ENCODE measurements around the gene MAP6.

Gene MAP6

DNA sequence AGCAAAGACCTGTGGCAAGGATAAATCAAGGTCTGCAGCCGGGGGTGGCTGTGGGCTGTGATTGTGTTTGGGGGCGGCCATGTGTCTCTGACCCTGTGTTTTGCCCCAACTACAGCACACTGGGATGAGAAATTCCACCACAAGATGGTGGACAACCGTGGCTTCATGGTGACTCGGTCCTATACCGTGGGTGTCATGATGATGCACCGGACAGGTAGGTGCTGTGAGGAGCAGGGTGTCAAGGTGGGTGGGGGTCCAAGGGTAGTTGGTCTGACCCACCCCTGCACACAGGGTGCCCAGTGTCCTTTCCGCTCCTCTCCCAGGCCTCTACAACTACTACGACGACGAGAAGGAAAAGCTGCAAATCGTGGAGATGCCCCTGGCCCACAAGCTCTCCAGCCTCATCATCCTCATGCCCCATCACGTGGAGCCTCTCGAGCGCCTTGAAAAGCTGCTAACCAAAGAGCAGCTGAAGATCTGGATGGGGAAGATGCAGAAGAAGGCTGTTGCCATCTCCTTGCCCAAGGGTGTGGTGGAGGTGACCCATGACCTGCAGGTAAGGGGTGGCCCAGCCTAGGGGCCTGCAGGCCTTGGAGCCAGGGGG lies 100.1 kb downstream of the MAP6 start:
- Mint-ChIP-seq H3K4me1 (ENCODE audit: low read depth) (peaks cover 22% of the 10 kb centered on the region), H3K36me3 (ENCODE audit: low read depth) (peaks cover 64% of the 10 kb centered on the region), H3K27me3 (no peaks in the 10 kb centered on the region), H3K4me3 (no peak overlapping the region), H3K27ac (no peak overlapping the region), H3K9me3 (no peaks in the 10 kb centered on the region)
- no peak for DNase-seq

DNA sequence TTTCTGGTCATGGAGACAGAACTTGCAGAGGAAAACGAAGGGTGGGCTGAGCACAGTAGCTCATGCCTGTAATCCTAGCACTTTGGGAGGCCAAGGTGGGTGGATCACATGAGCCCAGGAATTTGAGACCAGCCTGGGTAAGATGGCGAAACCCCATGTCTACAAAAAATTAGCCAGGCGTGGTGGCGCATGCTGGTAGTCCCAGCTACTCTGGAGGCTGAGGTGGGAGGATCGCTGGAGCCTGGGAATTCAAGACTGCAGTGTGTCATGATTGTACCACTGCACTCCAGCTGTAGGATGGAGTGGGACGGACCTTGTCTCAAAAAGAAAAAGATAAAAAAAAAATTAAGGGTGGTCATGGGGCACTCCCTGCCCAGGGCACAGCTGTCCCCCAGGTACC lies 100.9 kb downstream of the MAP6 start:
- Mint-ChIP-seq H3K27me3 (no peaks in the 10 kb centered on the region), H3K27ac (peak overlapping the region; percentile 59), H3K36me3 (ENCODE audit: low read depth) (peaks cover 63% of the 10 kb centered on the region), H3K9me3 (no peaks in the 10 kb centered on the region), H3K4me1 (ENCODE audit: low read depth) (peaks cover 29% of the 10 kb centered on the region), H3K4me3 (no peak overlapping the region)
- no peak for DNase-seq

DNA sequence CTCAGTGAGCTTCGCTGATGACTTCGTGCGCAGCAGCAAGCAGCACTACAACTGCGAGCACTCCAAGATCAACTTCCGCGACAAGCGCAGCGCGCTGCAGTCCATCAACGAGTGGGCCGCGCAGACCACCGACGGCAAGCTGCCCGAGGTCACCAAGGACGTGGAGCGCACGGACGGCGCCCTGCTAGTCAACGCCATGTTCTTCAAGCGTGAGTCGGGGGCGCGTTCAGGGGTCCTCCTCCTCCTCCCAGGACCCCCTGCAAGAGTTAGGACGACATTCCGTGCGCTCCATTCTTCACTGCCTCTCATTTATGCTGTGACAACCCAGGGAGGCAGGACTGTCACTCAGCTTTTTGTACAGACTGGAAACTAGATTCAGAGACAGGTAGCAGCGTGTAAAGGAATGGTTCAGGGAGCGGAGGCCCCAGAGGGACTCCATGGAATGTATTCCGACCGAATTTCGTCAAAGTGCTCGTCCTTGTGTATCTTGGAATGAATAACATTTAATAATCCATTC lies 102.0 kb downstream of the MAP6 start:
- Mint-ChIP-seq H3K36me3 (ENCODE audit: low read depth) (peaks cover 59% of the 10 kb centered on the region), H3K9me3 (no peaks in the 10 kb centered on the region), H3K4me3 (no peak overlapping the region), H3K27me3 (no peaks in the 10 kb centered on the region), H3K4me1 (ENCODE audit: low read depth) (peaks cover 36% of the 10 kb centered on the region), H3K27ac (peak overlapping the region; percentile 22)
- no peak for DNase-seq

DNA sequence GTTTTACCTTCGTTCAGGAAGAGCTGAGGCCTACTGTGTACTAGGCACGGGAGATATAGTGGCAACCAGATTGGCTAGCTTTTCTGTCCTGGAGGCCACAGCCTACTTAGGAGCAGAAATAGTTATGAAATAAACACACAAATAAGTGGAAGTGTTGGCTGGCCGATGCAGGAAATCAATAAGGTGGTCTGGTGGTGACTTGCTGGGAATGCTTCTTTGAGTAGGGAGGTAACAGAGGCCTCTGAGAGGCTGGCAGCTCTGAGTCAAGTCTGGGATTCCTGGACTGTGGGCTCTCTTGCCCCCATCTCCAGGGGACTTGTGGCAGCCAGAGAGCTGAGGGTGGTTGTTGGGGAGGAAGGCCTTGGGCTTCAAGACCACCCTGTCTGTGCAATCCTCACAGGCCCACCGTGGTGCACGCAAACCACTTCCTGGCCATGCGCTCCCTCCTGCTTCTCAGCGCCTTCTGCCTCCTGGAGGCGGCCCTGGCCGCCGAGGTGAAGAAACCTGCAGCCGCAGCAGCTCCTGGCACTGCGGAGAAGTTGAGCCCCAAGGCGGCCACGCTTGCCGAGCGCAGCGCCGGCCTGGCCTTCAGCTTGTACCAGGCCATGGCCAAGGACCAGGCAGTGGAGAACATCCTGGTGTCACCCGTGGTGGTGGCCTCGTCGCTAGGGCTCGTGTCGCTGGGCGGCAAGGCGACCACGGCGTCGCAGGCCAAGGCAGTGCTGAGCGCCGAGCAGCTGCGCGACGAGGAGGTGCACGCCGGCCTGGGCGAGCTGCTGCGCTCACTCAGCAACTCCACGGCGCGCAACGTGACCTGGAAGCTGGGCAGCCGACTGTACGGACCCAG lies 102.7 kb downstream of the MAP6 start:
- Mint-ChIP-seq H3K27me3 (no peaks in the 10 kb centered on the region), H3K9me3 (no peaks in the 10 kb centered on the region), H3K4me1 (ENCODE audit: low read depth) (peaks cover 42% of the 10 kb centered on the region), H3K36me3 (ENCODE audit: low read depth) (peaks cover 53% of the 10 kb centered on the region), H3K27ac (peak overlapping the region; percentile 62), H3K4me3 (no peak overlapping the region)
- no peak for DNase-seq

DNA sequence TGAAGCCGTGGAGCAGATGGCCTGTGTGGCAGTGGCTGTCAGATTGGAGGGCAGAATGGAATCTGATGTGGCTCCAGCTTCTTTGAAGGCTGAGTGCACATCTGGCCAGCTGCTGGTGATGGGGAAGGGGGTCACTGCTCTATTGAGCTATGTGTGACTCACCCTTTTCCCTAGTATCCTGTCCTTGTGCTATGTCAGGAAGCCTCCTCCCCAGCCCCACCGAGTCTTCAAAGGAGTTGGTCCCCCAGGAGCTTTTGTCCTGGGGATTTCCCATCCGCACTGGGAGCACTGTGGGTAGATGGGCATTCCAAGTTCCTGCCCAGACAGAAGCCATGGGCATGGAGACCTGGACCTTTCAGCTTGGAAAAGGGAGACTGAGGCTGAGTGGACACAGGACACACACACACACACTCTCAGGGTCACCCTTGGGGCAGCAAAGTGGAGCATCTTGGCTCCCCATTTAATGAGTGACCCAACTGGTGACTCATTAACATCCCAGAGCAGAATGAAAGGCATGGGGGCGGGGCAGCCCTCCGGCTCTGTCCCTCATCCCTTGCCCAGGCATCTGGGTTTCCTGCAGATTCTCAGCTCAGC lies 103.5 kb downstream of the MAP6 start:
- Mint-ChIP-seq H3K4me1 (ENCODE audit: low read depth) (peaks cover 48% of the 10 kb centered on the region), H3K27ac (peak overlapping the region; percentile 62), H3K4me3 (no peak overlapping the region), H3K36me3 (ENCODE audit: low read depth) (peaks cover 46% of the 10 kb centered on the region), H3K27me3 (no peaks in the 10 kb centered on the region), H3K9me3 (no peaks in the 10 kb centered on the region)
- no peak for DNase-seq

DNA sequence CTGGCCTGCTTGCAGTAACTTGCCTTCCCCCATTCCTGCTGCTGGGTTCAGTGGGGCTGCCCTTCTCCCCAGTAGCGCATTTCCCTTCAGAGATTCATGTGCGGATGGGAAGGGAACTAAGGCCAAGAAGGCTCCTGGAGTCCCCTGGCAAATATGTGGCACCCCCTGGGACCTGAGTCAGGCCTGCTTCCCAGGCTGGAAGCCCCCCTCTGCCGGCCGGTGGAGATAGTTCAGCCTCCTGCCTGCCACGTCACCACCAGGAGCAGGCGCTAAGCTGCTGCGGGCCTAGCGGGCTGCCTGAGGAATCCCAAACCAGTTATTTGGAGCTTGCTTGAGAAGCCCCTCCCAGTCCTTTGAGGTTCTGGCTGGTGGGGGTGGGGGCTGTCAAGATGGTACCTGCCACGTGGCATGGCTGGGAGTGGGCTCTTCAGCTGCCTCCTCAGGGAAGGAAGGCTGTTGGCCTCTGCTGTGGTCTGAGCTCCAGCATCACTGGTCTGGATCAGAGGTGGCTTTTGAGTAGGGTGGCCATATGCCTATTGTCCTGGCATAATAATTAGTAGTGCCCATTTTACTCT lies 104.8 kb downstream of the MAP6 start:
- Mint-ChIP-seq H3K4me3 (peak overlapping the region; percentile 88), H3K9me3 (no peaks in the 10 kb centered on the region), H3K27ac (peak overlapping the region; percentile 95), H3K4me1 (ENCODE audit: low read depth) (peaks cover 48% of the 10 kb centered on the region), H3K36me3 (ENCODE audit: low read depth) (peaks cover 37% of the 10 kb centered on the region), H3K27me3 (no peaks in the 10 kb centered on the region)
- no peak for DNase-seq

DNA sequence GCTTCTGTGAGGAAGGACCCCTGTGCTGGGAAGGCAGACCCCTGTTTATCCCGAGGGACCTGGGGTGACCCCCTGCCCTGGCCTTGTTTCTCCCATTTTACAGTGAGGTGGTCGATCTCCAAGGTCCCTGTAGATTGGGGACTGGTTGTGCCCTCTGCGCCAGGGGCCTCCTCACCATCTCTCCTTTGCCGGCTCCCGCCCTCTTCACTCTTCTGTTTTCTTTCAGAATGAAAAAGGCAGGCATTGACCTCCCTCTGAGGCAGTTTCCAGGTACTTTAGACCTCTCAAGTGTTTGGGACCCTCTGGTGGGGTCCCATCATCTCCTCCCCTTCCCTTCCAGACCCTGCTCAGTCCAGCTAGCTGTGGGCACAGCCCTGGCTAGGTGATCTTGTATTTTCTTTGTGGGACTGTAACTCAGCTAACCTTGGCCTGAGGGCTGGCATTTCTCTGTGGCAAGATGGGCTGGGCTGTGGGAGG lies 105.3 kb downstream of the MAP6 start:
- DNase-seq, result no peak
- H3K36me3 Mint-ChIP-seq (ENCODE audit: low read depth), result peaks cover 31% of the 10 kb centered on the region
- no peaks in the 10 kb centered on the region for H3K9me3 Mint-ChIP-seq
- peak overlapping the region; percentile 88 for H3K4me3 Mint-ChIP-seq
- H3K4me1 Mint-ChIP-seq (ENCODE audit: low read depth), result peaks cover 48% of the 10 kb centered on the region
- H3K27me3 Mint-ChIP-seq, result no peaks in the 10 kb centered on the region
- peak overlapping the region; percentile 95 for H3K27ac Mint-ChIP-seq

DNA sequence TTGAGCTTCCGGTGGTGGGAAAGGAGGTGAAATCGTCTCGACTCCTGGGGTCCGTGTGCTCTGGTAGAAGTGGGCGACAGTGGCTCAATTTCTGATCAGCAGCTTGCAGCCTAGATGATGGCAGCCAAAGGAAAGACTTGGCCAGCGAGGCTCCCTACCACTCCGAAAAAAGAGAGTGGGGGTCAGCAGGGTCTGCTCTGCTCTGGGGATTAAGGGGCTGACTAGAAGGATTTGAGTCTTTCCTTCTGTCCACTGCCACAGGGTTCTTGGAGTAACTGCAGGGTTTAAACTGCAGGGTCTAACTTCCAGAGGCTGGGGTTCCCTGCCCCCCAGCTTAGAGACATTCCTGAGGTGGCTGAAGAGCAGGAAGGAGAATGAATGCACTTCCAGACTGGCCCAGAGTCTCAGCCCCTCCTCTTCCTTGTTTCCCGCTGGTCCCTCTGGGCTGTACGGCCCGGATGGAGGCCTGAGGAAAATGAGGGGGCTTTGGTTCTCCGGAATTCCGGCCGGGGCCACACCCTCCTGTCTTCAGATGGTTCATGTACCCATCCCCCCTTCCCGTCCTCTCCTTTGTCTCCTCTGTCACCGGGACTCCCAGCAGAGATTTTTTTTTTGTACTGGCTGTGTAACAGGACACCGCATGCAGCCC lies 105.9 kb downstream of the MAP6 start:
- peaks cover 26% of the 10 kb centered on the region for H3K36me3 Mint-ChIP-seq (ENCODE audit: low read depth)
- peaks cover 48% of the 10 kb centered on the region for H3K4me1 Mint-ChIP-seq (ENCODE audit: low read depth)
- no peaks in the 10 kb centered on the region for H3K9me3 Mint-ChIP-seq
- peak overlapping the region; percentile 95 for H3K27ac Mint-ChIP-seq
- peak overlapping the region; percentile 88 for H3K4me3 Mint-ChIP-seq
- H3K27me3 Mint-ChIP-seq, result no peaks in the 10 kb centered on the region
- DNase-seq, result peak; percentile 32

DNA sequence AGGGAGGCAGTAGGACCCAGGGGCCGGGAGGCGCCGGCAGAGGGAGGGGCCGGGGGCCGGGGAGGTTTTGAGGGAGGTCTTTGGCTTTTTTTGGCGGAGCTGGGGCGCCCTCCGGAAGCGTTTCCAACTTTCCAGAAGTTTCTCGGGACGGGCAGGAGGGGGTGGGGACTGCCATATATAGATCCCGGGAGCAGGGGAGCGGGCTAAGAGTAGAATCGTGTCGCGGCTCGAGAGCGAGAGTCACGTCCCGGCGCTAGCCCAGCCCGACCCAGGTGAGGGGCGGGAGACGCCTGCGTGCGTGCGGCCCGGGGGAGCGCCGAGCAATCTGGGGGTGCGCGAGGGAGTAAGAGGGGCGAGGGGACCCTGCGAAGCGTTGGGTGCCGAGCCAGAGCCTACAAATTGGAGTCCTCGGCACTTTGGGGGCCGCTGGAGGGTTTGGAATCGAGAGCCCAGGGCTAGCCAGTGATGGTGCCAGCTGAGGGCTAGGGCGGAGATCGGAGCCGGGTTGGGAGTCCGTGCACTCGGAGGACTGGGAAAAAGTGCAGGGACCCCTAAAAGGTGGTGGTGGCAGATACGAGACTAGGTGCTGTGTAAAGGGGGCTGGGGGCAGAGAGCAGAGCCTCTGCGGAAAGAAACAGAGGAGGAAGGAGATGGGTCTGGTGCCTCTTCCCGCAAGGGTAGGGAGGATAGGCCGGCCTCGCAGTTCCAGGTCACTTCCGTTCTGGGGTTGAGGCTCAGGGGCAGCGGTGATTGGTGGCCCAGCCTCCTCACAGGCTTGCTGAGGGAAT lies 106.6 kb downstream of the MAP6 start, which contains the start of gene SERPINH1:
Gene SERPINH1, plus strand, starts transcription at position 206 of the 788 bp plus-strand sequence. CDS start 4,097 bp downstream, outside the sequence.
- Mint-ChIP-seq H3K4me1 (ENCODE audit: low read depth) (peaks cover 47% of the 10 kb centered on the region), H3K4me3 (peak within 1 kb of the TSS; percentile 88), H3K27ac (peak within 1 kb of the TSS; percentile 95), H3K27me3 (no peaks in the 10 kb centered on the region), H3K9me3 (no peaks in the 10 kb centered on the region), H3K36me3 (ENCODE audit: low read depth) (peaks cover 19% of the 10 kb centered on the region)
- peak; percentile 81 for DNase-seq

DNA sequence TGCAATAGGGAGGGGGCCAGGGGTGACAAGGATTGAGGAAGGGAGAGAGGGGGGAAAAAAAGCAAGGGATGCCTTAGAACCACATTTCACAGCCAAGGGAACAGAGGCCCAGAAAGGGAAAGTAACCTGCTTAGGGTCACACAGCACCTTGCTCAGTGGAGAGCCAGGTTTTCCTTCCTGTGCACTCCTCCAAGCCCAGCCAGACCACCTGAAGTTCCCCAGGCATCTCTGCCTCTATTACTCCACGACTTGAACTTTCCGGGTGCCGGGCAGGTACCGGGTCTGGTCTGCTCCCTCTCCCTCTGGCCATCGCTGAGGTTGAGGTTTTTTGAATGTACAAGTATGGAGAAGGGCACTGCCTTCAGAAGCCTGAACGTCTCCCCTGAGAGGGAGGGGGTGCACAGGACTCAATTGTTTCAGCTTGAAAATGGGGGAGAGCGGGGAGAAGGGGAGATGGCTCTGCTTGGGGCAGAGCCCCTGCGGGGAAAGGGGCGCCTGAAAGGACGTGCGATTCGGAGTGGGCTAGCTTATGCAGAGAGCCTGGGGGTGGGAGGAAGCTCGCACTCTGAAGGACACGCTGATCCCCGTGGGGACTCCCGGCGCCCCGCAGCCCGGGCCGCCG lies 107.3 kb downstream of the MAP6 start:
- Mint-ChIP-seq H3K27me3 (no peaks in the 10 kb centered on the region), H3K4me3 (peak overlapping the region; percentile 88), H3K4me1 (ENCODE audit: low read depth) (peaks cover 47% of the 10 kb centered on the region), H3K36me3 (ENCODE audit: low read depth) (peaks cover 14% of the 10 kb centered on the region), H3K27ac (peak overlapping the region; percentile 95), H3K9me3 (no peaks in the 10 kb centered on the region)
- DNase-seq, result no peak

DNA sequence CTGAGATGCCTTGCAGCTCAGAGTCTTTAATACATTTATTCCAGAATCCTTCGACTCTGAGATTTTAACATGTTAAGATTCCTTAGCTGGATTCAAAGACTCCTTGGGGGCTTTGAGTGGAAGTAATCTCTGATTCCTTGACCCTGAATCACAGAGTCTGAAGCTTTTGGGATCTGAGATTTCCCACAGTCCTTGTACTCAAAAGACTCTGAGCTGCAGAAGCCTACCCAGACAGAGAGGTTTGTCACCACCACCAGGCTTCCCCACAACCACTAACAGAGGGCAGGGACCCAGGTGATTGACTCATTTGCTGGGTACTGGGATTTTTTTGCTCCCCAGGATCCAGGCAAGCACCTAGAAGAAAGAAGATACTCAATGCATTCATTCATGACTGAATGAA lies 108.2 kb downstream of the MAP6 start:
- H3K9me3 Mint-ChIP-seq, result no peaks in the 10 kb centered on the region
- peak overlapping the region; percentile 88 for H3K4me3 Mint-ChIP-seq
- H3K4me1 Mint-ChIP-seq (ENCODE audit: low read depth), result peaks cover 42% of the 10 kb centered on the region
- DNase-seq, result no peak
- peak overlapping the region; percentile 44 for H3K27ac Mint-ChIP-seq
- peaks cover 7% of the 10 kb centered on the region for H3K36me3 Mint-ChIP-seq (ENCODE audit: low read depth)
- no peaks in the 10 kb centered on the region for H3K27me3 Mint-ChIP-seq

DNA sequence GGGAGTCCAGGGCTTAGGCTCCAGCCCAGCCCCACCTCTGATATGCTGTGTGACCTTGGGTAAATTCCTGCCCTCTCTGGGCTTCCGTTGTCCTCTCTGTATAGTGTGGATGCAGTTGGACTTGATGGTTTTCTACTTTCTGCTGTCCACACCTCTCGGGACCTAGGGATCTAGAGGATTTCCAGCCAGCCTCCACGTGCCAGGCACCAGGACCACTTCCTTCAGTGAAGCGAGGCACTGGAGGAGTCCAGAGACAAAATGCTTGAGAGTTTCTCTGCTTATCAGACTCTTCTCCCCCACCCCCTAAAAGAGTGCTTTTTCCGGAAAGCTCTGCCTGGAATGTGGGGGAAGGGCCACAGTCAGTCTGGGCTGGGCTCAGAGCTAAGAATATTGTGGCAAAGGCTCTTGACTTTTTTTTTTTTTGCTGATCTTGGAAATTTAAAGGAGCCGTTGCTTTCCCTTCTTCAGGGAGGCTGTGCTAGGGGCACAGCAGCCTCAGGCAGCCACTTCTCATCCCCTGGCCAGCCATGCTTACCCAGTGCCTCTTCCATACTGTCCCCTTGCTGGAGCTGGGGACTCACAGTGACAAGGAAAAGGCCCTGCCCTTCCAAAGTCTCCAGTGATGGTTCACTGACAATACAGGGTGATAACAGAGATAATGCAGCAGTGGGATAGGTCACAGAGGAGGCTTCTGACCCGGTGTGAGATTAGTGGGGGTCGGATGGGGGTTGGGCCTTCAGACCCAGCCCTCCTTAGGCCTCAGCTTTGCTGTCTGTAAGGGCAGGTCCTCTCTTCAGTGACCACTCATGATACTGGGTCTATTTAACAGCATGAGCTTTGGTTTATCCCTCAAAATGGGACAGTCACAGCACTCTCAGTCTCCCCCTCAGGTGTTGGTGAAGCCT lies 109.6 kb downstream of the MAP6 start:
- Mint-ChIP-seq H3K4me1 (ENCODE audit: low read depth) (peaks cover 30% of the 10 kb centered on the region), H3K27me3 (no peaks in the 10 kb centered on the region), H3K9me3 (no peaks in the 10 kb centered on the region), H3K4me3 (no peak overlapping the region), H3K36me3 (ENCODE audit: low read depth) (peaks cover 7% of the 10 kb centered on the region), H3K27ac (no peak overlapping the region)
- DNase-seq, result no peak

All from activated T-cell treated with anti-CD3 and anti-CD28 coated beads, Interleukin-2, amount 50 U/mL, for 24 hours (primary cell).